Adipocyte (in vitro differentiated cells): ENCODE data around the gene GCNT2.

Experiments
- DNase-seq: peaks from one replicate; pipeline ENCODE4 v3.0.0-alpha.2; 2015; ENCODE audit warnings: low read depth
- H3K27me3 ChIP-seq: replicated peaks from 2 replicates; pipeline ENCODE4 v1.7.0; 2013; ENCODE audit warnings: mild to moderate bottlenecking, low read length, moderate library complexity; ENCODE audit not compliant: control insufficient read depth, insufficient read depth
- H3K36me3 ChIP-seq: 2 replicates; pipeline ENCODE4 v1.7.0; 2013; ENCODE audit warnings: low read length, mild to moderate bottlenecking, moderate library complexity; ENCODE audit not compliant: control insufficient read depth, insufficient read depth, severe bottlenecking
- H3K4me1 ChIP-seq: 2 replicates; pipeline ENCODE4 v1.7.0; 2013; ENCODE audit warnings: mild to moderate bottlenecking, low read length, moderate library complexity; ENCODE audit not compliant: control insufficient read depth, insufficient read depth
- H3K4me3 ChIP-seq: 2 replicates; pipeline ENCODE4 v1.7.0; 2013; ENCODE audit warnings: mild to moderate bottlenecking, low read length, moderate library complexity
- H3K9ac ChIP-seq: 2 replicates; pipeline ENCODE4 v1.7.0; 2013; ENCODE audit warnings: mild to moderate bottlenecking, low read length, moderate library complexity
- H3K9me3 ChIP-seq: 2 replicates; pipeline ENCODE4 v1.7.0; 2013; ENCODE audit warnings: mild to moderate bottlenecking, low read length, moderate library complexity; ENCODE audit not compliant: control insufficient read depth

Gene GCNT2

GRCh38 chr6:10532392-10532791 is 11.2 kb downstream of the GCNT2 start:
- H3K9me3 ChIP-seq: no peaks in the 10 kb centered on the region
- no peak for DNase-seq
- no peak overlapping the region for H3K4me3 ChIP-seq
- no peaks in the 10 kb centered on the region for H3K27me3 ChIP-seq
- H3K9ac ChIP-seq: no peak overlapping the region
- no peaks in the 10 kb centered on the region for H3K36me3 ChIP-seq
- H3K4me1 ChIP-seq: no peaks in the 10 kb centered on the region

DNA sequence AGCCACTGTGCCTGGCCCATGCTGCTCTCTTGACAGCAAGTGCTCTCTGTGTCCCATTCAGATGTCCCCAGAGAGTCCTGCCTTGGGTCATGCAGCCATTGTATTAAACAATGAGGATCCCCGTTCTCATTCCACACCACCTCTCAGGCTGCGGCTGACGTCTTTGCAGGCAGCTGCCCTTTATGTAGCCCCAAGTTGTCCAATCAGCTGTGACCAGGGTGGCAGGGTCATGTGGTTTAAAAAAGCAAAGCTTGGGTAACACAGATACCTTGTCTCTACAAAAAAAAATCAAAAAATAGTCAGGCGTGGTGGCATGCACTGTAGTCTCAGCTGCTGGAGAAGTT is 13.2 kb downstream of the GCNT2 start:
- no peak for DNase-seq
- no peaks in the 10 kb centered on the region for H3K36me3 ChIP-seq

DNA sequence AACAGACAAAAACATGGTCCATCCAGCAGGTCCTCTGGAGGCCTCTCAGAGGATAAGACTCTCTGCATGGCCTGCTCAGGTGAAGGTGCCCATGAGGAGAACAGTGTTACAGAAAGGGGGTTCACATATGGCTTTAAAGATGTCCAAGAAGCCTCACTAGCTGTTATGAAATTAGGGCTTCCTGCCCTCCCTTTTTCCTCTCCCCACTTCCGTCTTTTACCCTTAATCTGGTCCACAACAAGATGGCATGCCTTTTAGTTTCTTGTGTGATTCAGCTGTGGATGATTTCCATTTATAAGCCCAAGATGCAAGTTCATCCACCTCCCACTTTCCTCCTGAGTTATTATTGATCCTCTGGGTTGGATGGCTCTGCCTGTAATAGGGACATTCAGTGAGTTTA is 14.0 kb downstream of the GCNT2 start:
- Histone ChIP-seq H3K27me3 (no peaks in the 10 kb centered on the region), H3K4me3 (no peak overlapping the region), H3K36me3 (no peaks in the 10 kb centered on the region), H3K9ac (no peak overlapping the region), H3K4me1 (no peaks in the 10 kb centered on the region), H3K9me3 (no peaks in the 10 kb centered on the region)
- DNase-seq: no peak

More for the DNA sequence above, 13.2 kb downstream of the GCNT2 start:
- Histone ChIP-seq H3K9ac (no peak overlapping the region), H3K9me3 (no peaks in the 10 kb centered on the region), H3K4me3 (no peak overlapping the region), H3K4me1 (no peaks in the 10 kb centered on the region), H3K27me3 (no peaks in the 10 kb centered on the region)

- Histone ChIP-seq H3K9ac (no peak overlapping the region), H3K9me3 (no peaks in the 10 kb centered on the region), H3K4me1 (no peaks in the 10 kb centered on the region), H3K36me3 (no peaks in the 10 kb centered on the region), H3K27me3 (no peaks in the 10 kb centered on the region), H3K4me3 (no peak overlapping the region)
- DNase-seq: no peak
Observed at GRCh38 chr6:10537726-10538125, 16.6 kb downstream of the GCNT2 start.

DNA sequence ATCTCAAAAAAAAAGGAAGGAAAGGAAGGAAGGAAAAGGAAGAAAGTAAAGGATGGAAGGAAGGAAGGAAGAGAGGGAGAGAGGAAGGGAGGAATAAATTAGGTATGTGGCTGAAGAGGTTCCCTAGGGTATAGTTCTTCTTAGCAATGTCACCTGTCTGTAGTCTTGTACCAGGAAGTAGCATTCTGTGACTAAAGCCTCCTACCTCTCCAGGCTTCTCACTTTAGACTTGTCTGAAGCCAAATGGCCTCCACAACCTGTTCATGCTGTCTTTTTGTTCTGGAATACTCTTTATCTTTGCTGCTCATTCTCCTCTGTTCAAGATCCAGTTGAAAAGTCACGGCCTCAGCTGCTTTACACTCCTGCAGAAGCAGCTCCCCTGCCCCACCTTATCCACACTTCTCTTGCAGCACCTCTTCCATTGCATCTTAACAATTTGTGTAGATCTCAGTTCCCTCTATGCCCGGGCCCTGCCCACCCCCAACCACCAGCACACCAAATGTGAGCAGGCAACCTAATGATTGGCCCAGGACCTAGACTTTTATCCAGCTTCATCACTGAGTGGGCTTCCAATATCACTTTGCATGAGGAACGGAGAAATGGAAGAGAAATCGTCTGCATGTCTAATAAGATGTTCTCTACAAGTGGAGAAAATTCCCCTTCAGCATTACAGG is 19.1 kb downstream of the GCNT2 start:
- no peaks in the 10 kb centered on the region for H3K4me1 ChIP-seq
- no peak overlapping the region for H3K9ac ChIP-seq
- H3K36me3 ChIP-seq: no peaks in the 10 kb centered on the region
- DNase-seq: no peak
- no peaks in the 10 kb centered on the region for H3K9me3 ChIP-seq
- no peaks in the 10 kb centered on the region for H3K27me3 ChIP-seq
- no peak overlapping the region for H3K4me3 ChIP-seq

- H3K9ac ChIP-seq: no peak overlapping the region
- DNase-seq: no peak
- H3K4me3 ChIP-seq: no peak overlapping the region
- H3K27me3 ChIP-seq: no peaks in the 10 kb centered on the region
- H3K9me3 ChIP-seq: no peaks in the 10 kb centered on the region
- H3K36me3 ChIP-seq: no peaks in the 10 kb centered on the region
- H3K4me1 ChIP-seq: no peaks in the 10 kb centered on the region
Observed at GRCh38 chr6:10541591-10541990, 20.4 kb downstream of the GCNT2 start.

DNA sequence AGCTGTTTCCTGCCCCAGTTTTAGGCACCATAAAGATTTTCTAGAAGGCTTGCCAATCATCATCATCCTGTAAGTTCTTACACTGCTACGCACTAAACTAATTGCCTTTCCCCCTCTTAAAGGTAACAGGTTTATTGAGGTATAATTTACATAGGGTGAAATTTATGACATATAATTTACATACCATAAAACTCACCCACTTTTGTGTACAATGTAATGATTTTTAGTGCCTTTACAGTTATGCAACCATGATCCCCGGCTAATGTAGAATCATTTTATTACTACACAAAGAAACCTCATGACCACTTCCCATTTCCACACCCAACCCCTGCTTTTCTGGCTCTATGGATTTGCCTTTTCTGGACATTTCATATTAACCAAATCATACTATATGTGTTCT is 21.1 kb downstream of the GCNT2 start:
- Histone ChIP-seq H3K4me1 (no peaks in the 10 kb centered on the region), H3K9me3 (no peaks in the 10 kb centered on the region), H3K9ac (no peak overlapping the region), H3K27me3 (no peaks in the 10 kb centered on the region), H3K4me3 (no peak overlapping the region), H3K36me3 (no peaks in the 10 kb centered on the region)
- no peak for DNase-seq

- DNase-seq: no peak
- Histone ChIP-seq H3K4me1 (no peaks in the 10 kb centered on the region), H3K27me3 (no peaks in the 10 kb centered on the region), H3K36me3 (no peaks in the 10 kb centered on the region), H3K4me3 (no peak overlapping the region), H3K9me3 (no peaks in the 10 kb centered on the region), H3K9ac (no peak overlapping the region)
Observed at GRCh38 chr6:10543488-10543887, 22.3 kb downstream of the GCNT2 start.

GRCh38 chr6:10545482-10545881 is 24.3 kb downstream of the GCNT2 start:
- DNase-seq: no peak
- no peaks in the 10 kb centered on the region for H3K36me3 ChIP-seq
- no peak overlapping the region for H3K4me3 ChIP-seq
- no peaks in the 10 kb centered on the region for H3K4me1 ChIP-seq
- H3K27me3 ChIP-seq: no peaks in the 10 kb centered on the region
- no peak overlapping the region for H3K9ac ChIP-seq
- no peaks in the 10 kb centered on the region for H3K9me3 ChIP-seq

DNA sequence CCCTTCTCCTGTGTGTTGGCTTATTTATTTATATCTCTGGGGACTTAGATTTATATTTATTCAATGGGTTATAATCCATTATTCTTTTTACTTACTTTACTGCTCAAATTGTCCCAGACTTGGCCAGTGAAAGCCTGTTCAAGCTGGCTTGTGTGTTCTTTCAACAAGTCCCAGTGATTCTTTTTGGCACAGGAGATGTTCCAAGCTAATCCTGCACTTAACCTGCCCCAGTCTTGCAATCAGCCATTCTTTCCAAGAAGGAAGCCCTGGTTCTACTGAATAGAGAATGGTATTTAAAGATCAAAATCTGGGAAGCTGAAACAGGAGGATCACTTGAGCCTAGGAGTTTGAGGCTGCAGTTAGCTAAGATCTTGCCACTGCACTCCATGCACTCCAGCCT is 26.7 kb downstream of the GCNT2 start:
- Histone ChIP-seq H3K36me3 (no peaks in the 10 kb centered on the region), H3K4me3 (no peak overlapping the region), H3K4me1 (no peaks in the 10 kb centered on the region), H3K9ac (no peak overlapping the region), H3K9me3 (no peaks in the 10 kb centered on the region), H3K27me3 (no peaks in the 10 kb centered on the region)
- DNase-seq: no peak

- Histone ChIP-seq H3K4me3 (no peak overlapping the region), H3K4me1 (no peaks in the 10 kb centered on the region), H3K27me3 (peaks cover 13% of the 10 kb centered on the region), H3K9me3 (no peaks in the 10 kb centered on the region), H3K9ac (no peak overlapping the region), H3K36me3 (no peaks in the 10 kb centered on the region)
- no peak for DNase-seq
Observed at GRCh38 chr6:10550764-10551163, 29.6 kb downstream of the GCNT2 start.

DNA sequence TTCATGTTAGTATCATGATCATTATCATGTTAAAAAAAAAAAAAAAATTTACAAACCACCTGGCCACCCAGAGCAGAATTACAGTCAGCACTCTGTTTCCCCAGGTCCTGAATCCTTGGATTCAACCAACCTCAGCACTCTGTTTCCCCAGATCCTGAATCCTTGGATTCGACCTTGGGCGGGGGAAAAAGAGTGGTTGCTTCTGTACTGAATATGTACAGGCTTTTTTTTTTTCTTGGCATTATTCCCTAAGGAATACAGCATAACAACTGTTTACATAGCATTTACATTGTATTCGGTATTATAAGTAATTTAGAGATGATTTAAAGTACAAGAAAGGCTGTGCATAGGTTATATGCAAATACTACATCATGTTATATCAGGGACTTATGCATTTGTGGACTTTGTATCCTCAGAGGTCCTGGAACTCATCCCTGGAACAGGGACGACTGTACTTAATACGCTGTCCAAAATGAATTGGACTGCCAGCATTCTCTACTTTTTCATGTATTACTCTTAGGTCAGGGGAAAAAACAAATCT is 31.2 kb downstream of the GCNT2 start:
- no peak for DNase-seq

More for the DNA sequence above, 31.2 kb downstream of the GCNT2 start:
- no peaks in the 10 kb centered on the region for H3K9me3 ChIP-seq
- peaks cover 5% of the 10 kb centered on the region for H3K4me1 ChIP-seq
- peaks cover 24% of the 10 kb centered on the region for H3K27me3 ChIP-seq
- H3K9ac ChIP-seq: no peak overlapping the region
- H3K36me3 ChIP-seq: no peaks in the 10 kb centered on the region
- no peak overlapping the region for H3K4me3 ChIP-seq
